OCI-LY7 (cell line): ENCODE measurements around the gene FST.

Experiments used
- EZH2phosphoT487 ChIP-seq: fragments of 200-600 bp; sonication (generic); IDR thresholded peaks from 2 replicates; pipeline ENCODE4 v1.6.1; 2018; ENCODE audit warnings: low read depth, borderline replicate concordance, mild to moderate bottlenecking, mixed run types, antibody characterized with exemption, low read length, moderate library complexity, mixed read lengths
- TF ChIP-seq, protein P1 (sequence below): fragments of 200-600 bp; sonication (generic); conservative IDR thresholded peaks from 2 replicates; pipeline ENCODE4 v1.5.1; 2014; ENCODE audit warnings: mild to moderate bottlenecking, antibody characterized with exemption, low read length, moderate library complexity, mixed read lengths

DNA sequence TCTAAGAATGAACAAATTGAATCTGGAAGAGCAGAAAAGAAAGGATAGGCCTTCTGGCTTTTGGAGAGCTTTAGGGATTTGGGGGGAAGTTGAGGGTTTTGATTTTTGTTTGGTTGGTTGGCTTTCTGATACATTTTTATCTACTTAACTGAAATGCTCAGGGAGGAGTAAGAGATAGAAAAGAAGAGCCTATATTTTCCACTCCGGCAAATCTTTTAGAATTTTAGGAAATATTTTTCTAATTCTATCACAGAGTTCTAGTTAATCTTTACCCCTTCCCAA, 25.8 kb upstream of the FST start:
- TF ChIP-seq, protein P1, sequence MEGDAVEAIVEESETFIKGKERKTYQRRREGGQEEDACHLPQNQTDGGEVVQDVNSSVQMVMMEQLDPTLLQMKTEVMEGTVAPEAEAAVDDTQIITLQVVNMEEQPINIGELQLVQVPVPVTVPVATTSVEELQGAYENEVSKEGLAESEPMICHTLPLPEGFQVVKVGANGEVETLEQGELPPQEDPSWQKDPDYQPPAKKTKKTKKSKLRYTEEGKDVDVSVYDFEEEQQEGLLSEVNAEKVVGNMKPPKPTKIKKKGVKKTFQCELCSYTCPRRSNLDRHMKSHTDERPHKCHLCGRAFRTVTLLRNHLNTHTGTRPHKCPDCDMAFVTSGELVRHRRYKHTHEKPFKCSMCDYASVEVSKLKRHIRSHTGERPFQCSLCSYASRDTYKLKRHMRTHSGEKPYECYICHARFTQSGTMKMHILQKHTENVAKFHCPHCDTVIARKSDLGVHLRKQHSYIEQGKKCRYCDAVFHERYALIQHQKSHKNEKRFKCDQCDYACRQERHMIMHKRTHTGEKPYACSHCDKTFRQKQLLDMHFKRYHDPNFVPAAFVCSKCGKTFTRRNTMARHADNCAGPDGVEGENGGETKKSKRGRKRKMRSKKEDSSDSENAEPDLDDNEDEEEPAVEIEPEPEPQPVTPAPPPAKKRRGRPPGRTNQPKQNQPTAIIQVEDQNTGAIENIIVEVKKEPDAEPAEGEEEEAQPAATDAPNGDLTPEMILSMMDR = no peak
- no peak for TF ChIP-seq EZH2phosphoT487
